GM18520 (cell line): Measurements from ENCODE around the gene ZNF407.

Experiments
- ATAC-seq: cut with Tn5 transposase; IDR thresholded peaks from one replicate; pipeline ENCODE4 v1.9.1; 2021; ENCODE audit not compliant: unreplicated experiment

The ZNF407 gene

GRCh38 chr18:75036917-75037688 is 439.4 kb downstream of the ZNF407 start:
- ATAC-seq = no peak

DNA sequence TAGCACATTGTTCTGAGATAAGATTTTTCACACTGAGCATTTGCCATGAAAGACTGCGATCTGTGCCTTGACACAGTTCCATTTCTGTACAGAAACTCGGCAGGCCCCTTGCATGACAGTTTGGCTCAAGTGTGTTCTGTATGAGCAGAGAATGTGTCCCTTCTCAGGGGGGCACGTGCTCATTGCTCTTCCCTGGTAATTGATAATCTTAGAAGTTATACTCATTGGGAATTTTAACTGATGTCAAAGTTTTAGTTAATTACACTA is 440.0 kb downstream of the ZNF407 start:
- ATAC-seq = no peak

DNA sequence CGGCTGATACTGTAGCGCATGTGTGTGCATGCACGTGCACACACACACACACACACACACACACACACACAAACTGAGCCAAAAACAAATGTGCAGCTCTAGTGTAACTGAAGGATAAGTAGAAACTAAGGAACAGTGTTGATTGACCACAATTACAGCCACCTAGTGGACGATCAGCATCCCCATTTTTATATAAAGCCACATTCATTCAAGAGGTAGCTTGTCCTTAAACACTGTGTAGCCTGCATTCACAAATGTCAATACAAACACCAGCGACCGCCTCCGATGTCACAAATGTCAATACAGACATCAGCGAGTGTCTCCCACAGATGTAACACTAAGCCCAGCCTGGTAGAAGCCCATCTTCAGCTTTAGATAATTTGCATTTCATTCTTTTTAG is 443.9 kb downstream of the ZNF407 start:
- no peak for ATAC-seq

DNA sequence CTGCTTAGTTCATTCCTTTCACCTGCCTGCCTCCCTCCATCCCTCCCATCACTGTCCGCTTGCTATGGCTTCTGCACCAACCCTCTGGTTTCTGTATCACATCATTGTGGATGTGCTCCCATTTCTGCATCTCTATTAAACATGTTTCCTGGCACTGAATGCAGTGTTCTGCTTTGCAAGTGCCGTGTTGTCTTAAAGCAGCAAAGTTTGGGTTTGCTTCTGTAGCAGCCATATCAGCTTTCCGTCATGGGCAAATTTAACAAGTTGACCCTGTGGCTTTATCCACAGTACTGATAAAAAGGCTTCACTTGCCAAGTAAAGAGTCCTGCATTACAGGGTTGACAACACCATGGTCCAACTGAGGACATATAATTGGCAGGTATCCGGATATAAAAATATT is 445.8 kb downstream of the ZNF407 start:
- no peak for ATAC-seq

- no peak for ATAC-seq
Observed at GRCh38 chr18:75044296-75044695, 446.6 kb downstream of the ZNF407 start.

GRCh38 chr18:75044791-75045190 is 447.1 kb downstream of the ZNF407 start:
- no peak for ATAC-seq

- ATAC-seq = no peak
Observed at GRCh38 chr18:75045272-75045671, 447.6 kb downstream of the ZNF407 start.

DNA sequence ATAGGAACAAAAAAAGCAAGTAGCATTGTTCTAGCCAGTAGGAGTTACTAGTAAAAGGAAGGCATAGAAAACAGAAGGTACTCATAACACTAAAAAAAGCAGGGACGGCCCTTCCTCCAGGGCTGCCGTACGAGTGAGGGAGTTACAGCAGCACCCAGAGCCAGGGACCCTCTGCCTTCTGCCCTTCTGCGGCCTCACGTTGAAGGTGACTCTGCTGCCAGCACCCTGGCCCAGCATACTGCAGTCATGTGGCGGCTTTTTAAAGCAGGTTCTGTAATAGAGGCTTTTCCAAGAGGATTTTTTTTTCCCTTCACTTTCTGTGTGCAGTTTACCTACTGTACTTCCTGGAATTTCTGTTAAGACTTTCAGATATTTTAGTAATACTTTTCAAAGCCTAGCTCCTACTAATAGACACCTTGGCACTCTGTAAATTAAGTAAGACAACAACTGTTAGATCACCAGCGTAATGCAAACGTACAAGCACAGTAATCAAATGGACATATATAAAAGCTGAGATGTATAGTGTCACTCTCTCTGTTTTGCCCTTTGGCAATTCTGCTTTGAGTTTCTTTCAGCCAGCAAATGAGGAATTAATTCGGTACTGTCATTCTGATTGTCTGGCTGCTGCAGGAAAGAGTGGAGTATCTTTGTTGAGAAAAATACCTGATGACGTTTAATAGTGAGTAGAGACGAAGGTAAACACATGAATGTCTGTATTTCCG is 449.7 kb downstream of the ZNF407 start:
- ATAC-seq = no peak

DNA sequence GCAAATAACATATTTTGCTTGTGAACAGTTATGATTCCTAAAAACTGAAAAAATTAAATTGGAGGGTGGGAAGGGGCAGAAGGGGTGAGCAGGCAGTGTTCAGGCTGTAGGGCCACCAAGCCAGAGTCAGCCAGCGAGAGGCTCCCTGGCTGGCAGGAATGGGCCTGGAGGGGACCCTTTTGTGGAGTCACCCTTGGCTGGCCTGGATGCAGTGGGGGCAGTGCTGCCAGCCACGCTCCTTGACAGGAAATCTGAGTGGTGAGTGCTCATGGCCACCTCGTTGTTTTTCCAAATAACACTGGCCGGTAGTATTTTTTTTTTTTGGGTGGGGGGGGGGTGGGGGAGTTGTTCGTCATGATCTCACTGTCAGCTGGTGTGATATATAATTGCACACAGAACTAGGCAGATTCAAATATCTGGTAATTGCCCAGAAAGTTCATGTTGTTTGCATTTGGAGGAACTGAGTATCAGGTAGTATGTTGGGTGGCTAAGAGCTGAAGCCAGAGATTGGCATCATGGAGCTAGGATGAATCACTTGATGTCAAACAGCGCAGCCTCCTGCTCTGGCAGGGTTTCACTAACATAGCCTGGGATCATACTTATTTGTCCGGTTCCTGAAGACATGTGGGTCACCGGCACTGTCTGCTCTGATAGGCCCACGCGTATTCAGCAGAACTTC is 451.2 kb downstream of the ZNF407 start:
- ATAC-seq = no peak

DNA sequence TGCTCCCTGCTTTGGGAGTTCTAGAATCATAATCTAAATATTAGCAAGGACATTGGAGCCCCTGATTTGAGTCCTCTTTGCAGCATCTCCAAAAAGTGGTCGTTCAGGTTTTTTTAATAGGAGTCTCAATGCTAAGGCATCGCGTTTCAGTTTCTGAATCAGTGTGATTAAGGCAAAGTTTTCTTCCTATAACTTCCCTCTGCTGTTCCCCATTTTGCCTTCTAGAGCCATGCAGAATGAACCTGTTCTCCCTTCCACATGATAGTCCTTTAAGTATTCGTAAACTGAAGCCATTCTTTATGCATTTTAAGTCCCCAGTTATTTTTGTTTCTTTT is 451.8 kb downstream of the ZNF407 start:
- no peak for ATAC-seq

DNA sequence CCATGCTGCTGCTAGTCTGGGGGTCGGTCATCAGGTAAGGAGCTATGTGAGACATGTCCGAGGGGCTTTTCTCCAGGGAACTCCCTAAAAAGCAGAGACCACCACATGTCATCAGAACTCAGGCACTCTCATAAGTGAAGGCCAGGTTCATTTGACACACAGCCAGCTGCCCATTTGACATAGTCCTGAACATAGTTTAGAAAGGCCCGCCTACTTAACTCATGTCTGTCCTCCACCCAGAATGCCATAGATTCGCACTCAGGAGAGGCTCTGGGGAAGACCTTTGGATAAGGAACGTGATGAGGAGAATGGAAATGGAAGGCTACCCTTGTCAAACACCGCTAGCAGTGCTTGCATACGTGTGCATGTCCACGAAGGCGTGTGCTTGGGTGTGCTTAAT is 454.1 kb downstream of the ZNF407 start:
- no peak for ATAC-seq

DNA sequence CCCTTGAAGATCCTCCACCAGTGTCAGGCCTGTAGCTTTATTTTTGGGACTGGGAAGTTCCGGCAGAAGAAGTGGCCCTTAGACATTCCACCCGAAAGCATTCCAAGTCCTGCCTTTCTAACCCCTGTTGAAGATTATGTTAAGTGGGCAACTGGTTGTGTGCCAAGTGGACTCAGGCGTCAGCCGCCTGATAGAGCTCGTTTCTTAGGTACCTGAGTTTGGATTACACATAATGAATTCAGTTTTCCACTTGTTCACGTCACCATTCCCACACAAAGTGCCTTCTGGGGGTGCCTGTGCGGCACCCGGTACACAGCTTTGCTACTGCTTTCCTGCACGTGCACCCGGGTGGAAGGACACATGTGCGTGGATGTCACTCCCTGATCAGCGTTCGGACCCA is 454.8 kb downstream of the ZNF407 start:
- ATAC-seq = no peak

GRCh38 chr18:75053028-75053629 is 455.5 kb downstream of the ZNF407 start:
- no peak for ATAC-seq

DNA sequence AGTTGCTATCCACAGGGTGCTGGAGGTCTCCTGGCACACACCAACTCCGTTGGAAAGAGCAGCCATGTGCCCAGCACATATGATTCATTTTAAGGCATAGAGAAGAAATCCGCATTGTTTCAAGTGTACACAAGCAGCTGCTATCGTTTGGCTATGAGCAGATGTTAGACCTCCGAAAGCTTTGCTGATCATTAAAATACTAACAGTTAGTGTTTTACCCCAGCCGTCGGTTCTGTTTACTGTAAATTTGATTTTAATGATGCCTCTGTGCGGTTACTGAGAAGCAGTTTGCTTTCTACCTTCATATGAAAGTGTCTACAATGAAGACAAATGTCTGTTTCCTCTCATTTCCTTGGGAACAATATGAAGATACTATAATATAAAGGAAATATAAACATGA is 456.4 kb downstream of the ZNF407 start:
- ATAC-seq = no peak

DNA sequence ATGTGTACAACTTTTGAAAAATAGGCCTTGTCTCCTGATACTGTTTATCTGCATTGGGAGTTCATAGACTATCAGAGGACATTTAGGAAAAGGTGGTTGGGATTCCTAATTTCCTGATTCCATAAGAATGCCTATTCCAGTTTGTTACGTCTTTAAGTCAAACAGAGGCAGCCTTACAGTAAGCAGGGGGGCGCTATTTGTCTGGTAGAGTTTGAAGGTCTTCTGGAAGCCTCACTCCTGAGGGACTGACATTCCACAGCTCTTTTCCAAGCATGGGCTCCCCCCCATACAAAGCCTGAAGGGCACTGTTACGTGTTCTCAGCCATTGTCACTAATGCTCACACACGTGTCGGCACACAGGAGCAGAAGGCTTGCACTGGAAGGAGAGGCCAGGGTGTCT is 456.9 kb downstream of the ZNF407 start:
- no peak for ATAC-seq

DNA sequence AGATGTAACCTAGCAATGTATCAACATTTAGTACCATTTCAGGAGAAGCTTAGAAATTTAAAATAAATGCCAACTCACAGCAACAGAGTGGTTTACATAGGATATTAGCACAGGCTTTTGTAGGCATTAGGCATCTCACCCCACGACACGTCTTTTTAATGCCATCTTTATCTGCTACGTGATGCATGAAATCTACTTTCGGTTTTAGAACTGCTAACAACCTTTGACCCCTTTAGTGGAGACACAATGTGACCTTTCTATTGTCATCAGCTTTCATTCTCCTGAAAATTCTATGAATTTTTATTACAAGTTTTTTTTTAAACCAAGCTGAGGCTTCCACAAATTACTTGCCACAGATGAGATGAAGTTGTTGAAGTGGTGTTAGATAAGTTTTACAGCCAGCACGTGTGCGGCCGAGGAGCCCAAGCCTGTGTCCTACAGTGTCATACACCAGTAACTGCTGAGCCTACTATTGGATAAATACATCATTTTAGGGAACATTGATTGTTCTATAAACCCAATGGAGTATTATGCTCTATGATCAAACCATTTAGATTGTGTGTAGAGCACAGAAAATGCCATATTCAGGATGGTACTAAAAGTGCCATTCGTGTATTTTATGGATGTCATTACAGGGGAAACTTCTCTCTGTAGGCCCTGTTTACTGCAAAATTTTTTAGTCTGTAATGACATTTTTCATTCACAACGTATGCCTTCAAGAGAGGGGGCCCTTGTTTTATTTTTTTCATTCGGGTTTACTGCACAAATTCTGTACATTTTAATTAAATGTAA is 459.7 kb downstream of the ZNF407 start:
- ATAC-seq = no peak

GRCh38 chr18:75060185-75060584 is 462.5 kb downstream of the ZNF407 start:
- ATAC-seq = no peak

DNA sequence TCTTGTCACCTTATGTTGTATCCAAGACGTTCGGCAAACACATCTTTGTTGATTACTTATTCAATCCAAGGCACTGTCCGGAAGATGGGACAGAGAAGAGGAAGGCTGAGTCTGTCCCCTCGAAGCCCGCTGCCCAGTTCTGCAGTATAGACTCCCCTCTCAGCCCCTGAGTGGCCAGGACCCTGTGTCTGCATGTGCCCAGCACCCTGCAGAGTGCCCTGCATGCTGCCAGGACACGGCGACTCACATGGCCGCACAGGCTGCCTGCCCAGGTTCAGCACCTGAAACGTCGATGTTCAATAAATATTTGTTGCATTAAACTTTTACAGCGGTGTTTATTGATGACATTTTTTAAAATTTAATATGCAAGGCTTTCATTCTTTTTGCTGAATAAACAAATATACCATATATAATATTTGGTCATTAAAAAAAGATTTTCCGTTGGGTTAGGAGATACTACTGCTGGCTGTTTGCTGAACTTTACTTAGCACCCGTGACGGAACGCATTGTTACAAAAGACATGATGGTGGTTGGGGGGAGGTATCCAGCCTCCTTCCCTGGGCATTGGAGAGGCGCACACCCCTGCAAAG is 464.7 kb downstream of the ZNF407 start:
- ATAC-seq = no peak

GRCh38 chr18:75063196-75063595 is 465.5 kb downstream of the ZNF407 start:
- ATAC-seq = no peak

DNA sequence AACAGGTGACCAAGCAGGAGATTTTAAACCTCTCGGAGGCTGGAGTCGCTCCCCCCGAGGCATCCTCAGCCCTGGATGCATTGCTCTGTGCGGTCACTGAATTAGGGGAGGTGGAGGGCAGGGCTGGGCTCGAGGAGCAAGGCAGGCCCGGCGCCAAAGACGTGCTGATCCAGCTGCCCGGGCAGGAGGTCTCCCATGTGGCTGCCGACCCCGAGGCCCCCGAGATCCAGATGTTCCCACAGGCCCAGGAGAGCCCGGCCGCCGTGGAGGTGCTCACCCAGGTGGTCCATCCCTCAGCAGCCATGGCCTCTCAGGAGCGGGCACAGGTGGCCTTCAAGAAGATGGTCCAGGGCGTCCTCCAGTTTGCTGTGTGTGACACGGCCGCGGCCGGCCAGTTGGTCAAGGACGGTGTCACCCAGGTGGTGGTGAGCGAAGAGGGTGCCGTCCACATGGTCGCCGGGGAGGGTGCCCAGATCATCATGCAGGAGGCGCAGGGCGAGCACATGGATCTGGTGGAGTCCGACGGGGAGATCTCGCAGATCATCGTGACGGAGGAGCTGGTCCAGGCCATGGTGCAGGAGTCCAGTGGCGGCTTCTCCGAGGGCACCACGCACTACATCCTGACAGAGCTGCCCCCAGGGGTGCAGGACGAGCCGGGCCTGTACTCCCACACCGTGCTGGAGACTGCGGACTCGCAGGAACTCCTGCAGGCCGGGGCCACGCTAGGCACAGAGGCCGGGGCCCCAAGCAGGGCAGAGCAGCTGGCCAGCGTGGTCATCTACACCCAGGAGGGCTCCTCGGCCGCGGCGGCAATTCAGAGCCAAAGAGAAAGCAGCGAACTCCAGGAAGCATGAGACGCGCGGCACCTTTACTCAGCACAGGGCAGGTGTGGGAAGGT is 466.2 kb downstream of the ZNF407 start:
- ATAC-seq = no peak
